DND-41 (cell line): ENCODE data around the gene XKR7.
A peak's percentile ranks its signal among the peaks of the same experiment; 100 is the strongest.

ENCODE experiments used
- ATAC-seq: fragments of 200-7000 bp; cut with Tn5 transposase; 3 replicates; pipeline ENCODE4 v1.9.1; 2021; ENCODE audit warnings: low read depth; ENCODE audit not compliant: insufficient read depth
- DNase-seq: peaks from one replicate; pipeline ENCODE4 v3.0.0-alpha.2; 2020
- H2AFZ ChIP-seq: 2 replicates; pipeline ENCODE4 v1.6.0; 2012; ENCODE audit warnings: low read depth, low read length
- H3K27ac ChIP-seq: 2 replicates; pipeline ENCODE4 v1.5.1; 2012; ENCODE audit warnings: low read length, inconsistent platforms
- H3K27me3 ChIP-seq: fragments of 200-600 bp; sonication (generic); 2 replicates; pipeline ENCODE4 v1.6.0; 2012; ENCODE audit warnings: low read length, mild to moderate bottlenecking, inconsistent platforms; ENCODE audit not compliant: insufficient read depth, poor library complexity
- H3K36me3 ChIP-seq: 2 replicates; pipeline ENCODE4 v1.5.1; 2012; ENCODE audit warnings: low read length, inconsistent platforms; ENCODE audit not compliant: insufficient read depth
- H3K4me1 ChIP-seq: 2 replicates; pipeline ENCODE4 v1.5.1; 2012; ENCODE audit warnings: mild to moderate bottlenecking, low read length; ENCODE audit not compliant: insufficient read depth
- H3K4me2 ChIP-seq: 2 replicates; pipeline ENCODE4 v1.6.0; 2012; ENCODE audit warnings: mild to moderate bottlenecking, moderate library complexity, low read length, inconsistent platforms; ENCODE audit not compliant: insufficient read depth
- H3K4me3 ChIP-seq, 2 experiments: fragments of 200-600 bp in 1 of 2; shearing (Covaris generic) in 1 of 2; 2 replicates each; pipeline ENCODE4 v1.5.1; 2012 to 2016; ENCODE audit warnings: inconsistent platforms in 2 of 2, low read length in 2 of 2, mild to moderate bottlenecking in 2 of 2, low read depth in 1 of 2, moderate library complexity in 1 of 2
- H3K79me2 ChIP-seq: 2 replicates; pipeline ENCODE4 v1.6.0; 2012; ENCODE audit warnings: low read length, inconsistent platforms; ENCODE audit not compliant: insufficient read depth
- H3K9ac ChIP-seq: 2 replicates; pipeline ENCODE4 v1.6.0; 2012; ENCODE audit warnings: low read depth, mild to moderate bottlenecking, inconsistent platforms, low read length, moderate library complexity
- H3K9me3 ChIP-seq: 2 replicates; pipeline ENCODE4 v1.5.1; 2012; ENCODE audit warnings: low read length, moderate library complexity, mild to moderate bottlenecking, inconsistent platforms; ENCODE audit not compliant: insufficient read depth, severe bottlenecking
- H4K20me1 ChIP-seq: 2 replicates; pipeline ENCODE4 v1.6.0; 2012; ENCODE audit warnings: low read length; ENCODE audit not compliant: insufficient read depth
- EZH2 ChIP-seq: IDR thresholded peaks from 3 replicates; pipeline ENCODE4 v1.6.1; 2012; ENCODE audit warnings: borderline replicate concordance, low read depth, mild to moderate bottlenecking, moderate library complexity, low read length, inconsistent platforms; ENCODE audit not compliant: severe bottlenecking
- TF ChIP-seq, protein P1 (sequence below): IDR thresholded peaks from 2 replicates; pipeline ENCODE4 v1.5.1; 2012; ENCODE audit warnings: borderline replicate concordance, low read length, moderate library complexity, mild to moderate bottlenecking; ENCODE audit not compliant: poor library complexity, severe bottlenecking; ENCODE audit errors: extremely low read depth

Gene XKR7

GRCh38 chr20:31974951-31975487, 7.1 kb downstream of the XKR7 start:
- H3K4me2 ChIP-seq, result no peak overlapping the region
- no peaks in the 10 kb centered on the region for H3K27me3 ChIP-seq
- H4K20me1 ChIP-seq, result peaks cover 4% of the 10 kb centered on the region; the same call in 1 of the 2 replicates
- TF ChIP-seq EZH2, result no peak
- TF ChIP-seq, protein P1, sequence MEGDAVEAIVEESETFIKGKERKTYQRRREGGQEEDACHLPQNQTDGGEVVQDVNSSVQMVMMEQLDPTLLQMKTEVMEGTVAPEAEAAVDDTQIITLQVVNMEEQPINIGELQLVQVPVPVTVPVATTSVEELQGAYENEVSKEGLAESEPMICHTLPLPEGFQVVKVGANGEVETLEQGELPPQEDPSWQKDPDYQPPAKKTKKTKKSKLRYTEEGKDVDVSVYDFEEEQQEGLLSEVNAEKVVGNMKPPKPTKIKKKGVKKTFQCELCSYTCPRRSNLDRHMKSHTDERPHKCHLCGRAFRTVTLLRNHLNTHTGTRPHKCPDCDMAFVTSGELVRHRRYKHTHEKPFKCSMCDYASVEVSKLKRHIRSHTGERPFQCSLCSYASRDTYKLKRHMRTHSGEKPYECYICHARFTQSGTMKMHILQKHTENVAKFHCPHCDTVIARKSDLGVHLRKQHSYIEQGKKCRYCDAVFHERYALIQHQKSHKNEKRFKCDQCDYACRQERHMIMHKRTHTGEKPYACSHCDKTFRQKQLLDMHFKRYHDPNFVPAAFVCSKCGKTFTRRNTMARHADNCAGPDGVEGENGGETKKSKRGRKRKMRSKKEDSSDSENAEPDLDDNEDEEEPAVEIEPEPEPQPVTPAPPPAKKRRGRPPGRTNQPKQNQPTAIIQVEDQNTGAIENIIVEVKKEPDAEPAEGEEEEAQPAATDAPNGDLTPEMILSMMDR, result no peak
- ATAC-seq (peak; percentile 17; the same call in 1 of the 3 replicates), DNase-seq (peak; percentile 23)
- no peaks in the 10 kb centered on the region for H3K79me2 ChIP-seq
- H2AFZ ChIP-seq, result no peak overlapping the region
- no peaks in the 10 kb centered on the region for H3K9me3 ChIP-seq
- H3K4me3 ChIP-seq, result no peak overlapping the region
- no peak overlapping the region for H3K9ac ChIP-seq
- no peaks in the 10 kb centered on the region for H3K36me3 ChIP-seq
- H3K4me1 ChIP-seq, result no peaks in the 10 kb centered on the region
- H3K27ac ChIP-seq, result no peak overlapping the region

- no peaks in the 10 kb centered on the region for H3K79me2 ChIP-seq
- no peaks in the 10 kb centered on the region for H3K4me1 ChIP-seq
- no peaks in the 10 kb centered on the region for H3K27me3 ChIP-seq
- no peak overlapping the region for H3K27ac ChIP-seq
- DNase-seq, result no peak
- no peak for ATAC-seq
- no peaks in the 10 kb centered on the region for H3K36me3 ChIP-seq
- no peak overlapping the region for H3K9ac ChIP-seq
- TF ChIP-seq EZH2, result no peak
- TF ChIP-seq, protein P1, result no peak
- peaks cover 6% of the 10 kb centered on the region; the same call in 1 of the 2 replicates for H4K20me1 ChIP-seq
- H3K4me3 ChIP-seq, result no peak overlapping the region
- H2AFZ ChIP-seq, result no peak overlapping the region
- H3K9me3 ChIP-seq, result no peaks in the 10 kb centered on the region
- no peak overlapping the region for H3K4me2 ChIP-seq
These were observed 7.9 kb downstream of the XKR7 start for GRCh38 chr20:31975874-31976273.

DNA sequence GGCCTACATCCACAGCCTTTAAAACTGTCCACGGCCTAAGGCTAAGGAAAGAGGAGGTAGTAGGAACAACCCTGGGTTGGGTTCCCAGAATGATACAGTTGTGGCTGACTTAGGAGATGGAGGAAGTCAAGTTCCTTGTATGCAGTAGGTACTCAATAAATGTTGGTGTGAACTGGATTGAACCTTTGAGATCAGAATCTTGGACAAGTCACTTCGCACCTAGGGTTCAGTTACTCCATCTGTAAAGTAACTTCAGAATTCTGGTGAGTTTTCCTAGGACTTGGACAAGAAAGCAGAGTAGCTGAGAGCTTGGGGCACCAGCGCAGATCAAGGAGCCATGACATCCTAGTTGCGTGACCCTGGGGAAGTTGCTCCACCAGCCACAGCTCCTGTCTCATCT, 9.1 kb downstream of the XKR7 start:
- Histone ChIP-seq H3K36me3 (no peaks in the 10 kb centered on the region), H3K4me3 (no peak overlapping the region), H3K9ac (no peak overlapping the region), H3K27me3 (no peaks in the 10 kb centered on the region), H3K79me2 (no peaks in the 10 kb centered on the region), H3K9me3 (no peaks in the 10 kb centered on the region), H3K4me2 (no peak overlapping the region), H3K4me1 (no peaks in the 10 kb centered on the region), H2AFZ (no peak overlapping the region), H3K27ac (no peak overlapping the region), H4K20me1 (peaks cover 6% of the 10 kb centered on the region; the same call in 1 of the 2 replicates)
- ATAC-seq (no peak), DNase-seq (no peak)
- no peak for TF ChIP-seq EZH2
- TF ChIP-seq, protein P1, result no peak
